ENCODE data around the gene FAM13C.
A peak's percentile ranks its signal among the peaks of the same experiment; 100 is the strongest.
"Not testable (repeated sequence)": the region's sequence is repeated elsewhere in the genome, so short reads cannot be mapped to it uniquely, and the experiment has no call there.

FAM13C gene

DNA sequence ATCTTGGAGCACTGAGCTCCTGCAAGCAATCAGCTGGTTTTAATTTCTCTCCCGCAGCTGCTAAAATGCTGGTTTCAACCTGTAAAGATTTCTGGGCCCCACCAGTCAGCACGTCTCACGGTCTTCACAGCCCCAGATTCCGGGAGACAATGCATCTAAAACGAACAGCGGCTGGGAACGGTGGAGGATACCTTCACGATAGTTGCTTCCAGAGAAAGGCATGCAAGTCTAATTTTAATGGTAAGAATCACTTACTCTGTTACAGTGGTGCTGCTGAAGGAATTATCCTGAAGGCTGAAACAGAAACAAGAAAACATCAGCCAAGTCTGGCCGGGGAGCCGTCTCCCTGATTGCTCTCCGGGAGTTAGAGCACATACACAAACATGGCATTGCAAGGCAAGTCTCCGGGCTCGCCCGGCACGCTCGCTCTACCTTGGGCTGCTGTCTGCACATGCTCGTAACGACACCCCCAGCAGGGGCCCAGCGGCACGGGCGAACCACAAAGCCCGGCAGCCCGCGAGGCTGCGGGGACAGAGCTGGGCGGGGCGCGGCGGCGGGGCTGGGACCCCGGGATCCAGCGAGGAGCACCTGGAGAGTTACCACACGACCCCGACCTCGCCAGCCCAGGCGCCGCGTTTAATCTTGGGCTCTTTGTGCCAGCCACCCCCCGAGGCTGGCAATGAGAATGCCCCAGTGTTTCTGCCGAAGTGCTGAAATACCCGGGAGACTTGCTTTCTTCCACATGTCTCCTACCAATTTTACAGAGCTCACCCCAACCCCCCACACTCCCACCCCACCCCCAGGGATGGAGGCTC is at the start of gene FAM13C:
TSS of gene FAM13C (minus strand) at position 406 of the 815 bp plus-strand sequence. CDS start at position 317, 89 bp downstream.
- peak; percentile 65 for DNase-seq

DNA sequence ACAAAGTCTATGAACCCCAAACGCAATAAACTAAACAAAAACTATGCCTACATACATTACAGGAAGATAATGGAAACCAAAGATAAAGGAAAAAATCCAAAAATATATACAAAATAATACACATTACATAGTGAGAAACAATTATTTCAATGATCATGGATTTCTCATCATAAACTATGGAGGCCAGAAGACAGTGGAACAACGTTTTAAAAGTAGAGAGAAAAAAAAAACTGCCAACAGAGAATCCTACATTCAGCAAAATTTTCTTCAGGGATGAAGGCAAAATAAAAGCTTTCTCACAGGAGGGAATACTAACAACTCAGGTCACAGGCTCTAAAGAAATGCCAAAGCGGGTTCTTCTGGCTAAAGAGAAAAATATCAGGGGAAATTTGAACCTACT is 42.9 kb upstream of the FAM13C start:
- no peak for DNase-seq

DNA sequence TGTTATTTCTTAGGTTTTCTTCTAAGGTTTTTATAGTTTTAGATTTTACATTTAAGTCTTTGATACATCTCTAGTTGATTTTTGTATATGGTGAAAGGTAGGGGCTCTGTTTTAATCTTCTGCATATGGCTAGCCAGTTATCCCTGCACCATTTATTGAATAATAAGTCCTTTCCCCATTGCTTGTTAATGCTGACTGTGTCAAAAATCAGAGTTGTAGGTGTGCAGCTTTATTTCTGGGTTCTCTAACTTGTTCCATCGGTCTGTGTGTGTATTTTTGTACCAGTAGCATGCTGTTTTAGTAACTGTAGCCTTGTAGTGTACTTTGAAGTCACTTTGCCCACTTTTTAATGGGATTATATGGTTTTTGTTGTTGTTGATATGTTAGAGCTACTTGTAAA is 37.9 kb upstream of the FAM13C start:
- no peak for DNase-seq

DNA sequence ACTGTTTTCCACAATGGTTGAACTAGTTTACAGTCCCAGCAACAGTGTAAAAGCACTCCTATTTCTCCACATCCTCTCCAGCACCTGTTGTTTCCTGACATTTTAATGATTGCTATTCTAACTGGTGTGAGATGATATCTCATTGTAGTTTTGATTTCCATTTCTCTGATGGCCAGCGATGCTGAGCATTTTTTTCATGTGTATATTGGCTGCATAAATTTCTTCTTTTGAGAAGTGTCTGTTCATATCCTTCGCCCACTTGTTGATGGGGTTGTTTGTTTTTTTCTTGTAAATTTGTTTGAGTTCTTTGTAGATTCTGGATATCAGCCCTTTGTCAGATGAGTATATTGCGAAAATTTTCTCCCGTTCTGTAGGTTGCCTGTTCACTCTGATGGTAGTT is 37.0 kb upstream of the FAM13C start:
- not testable (repeated sequence) for DNase-seq

GRCh38 chr10:59397961-59398360 is 35.6 kb upstream of the FAM13C start:
- peak; percentile 47 for DNase-seq

GRCh38 chr10:59395984-59396383 is 33.6 kb upstream of the FAM13C start:
- DNase-seq = no peak

DNA sequence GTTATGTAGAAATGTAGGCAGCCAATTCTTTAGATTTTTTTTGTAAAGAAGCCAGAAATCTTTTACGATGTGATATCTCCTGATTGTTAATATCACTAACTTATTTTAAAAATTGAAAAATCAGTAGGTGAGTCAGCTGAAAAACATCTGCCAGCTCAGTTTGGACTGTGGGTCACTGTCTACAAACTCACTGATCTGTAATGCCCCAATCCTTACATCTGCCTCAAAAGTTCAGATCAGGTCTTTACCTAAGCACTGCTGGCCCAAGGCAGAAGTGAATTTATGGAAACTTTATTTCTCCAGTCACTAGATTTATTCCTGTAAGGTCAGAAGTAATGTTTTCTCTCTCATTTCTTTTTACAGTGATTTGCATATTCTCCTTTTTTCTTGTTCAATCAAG is 31.0 kb upstream of the FAM13C start:
- peak; percentile 19 for DNase-seq

- DNase-seq = no peak
Observed at GRCh38 chr10:59391060-59391459, 28.7 kb upstream of the FAM13C start.

GRCh38 chr10:59388671-59388976 is 26.3 kb upstream of the FAM13C start:
- no peak for DNase-seq

DNA sequence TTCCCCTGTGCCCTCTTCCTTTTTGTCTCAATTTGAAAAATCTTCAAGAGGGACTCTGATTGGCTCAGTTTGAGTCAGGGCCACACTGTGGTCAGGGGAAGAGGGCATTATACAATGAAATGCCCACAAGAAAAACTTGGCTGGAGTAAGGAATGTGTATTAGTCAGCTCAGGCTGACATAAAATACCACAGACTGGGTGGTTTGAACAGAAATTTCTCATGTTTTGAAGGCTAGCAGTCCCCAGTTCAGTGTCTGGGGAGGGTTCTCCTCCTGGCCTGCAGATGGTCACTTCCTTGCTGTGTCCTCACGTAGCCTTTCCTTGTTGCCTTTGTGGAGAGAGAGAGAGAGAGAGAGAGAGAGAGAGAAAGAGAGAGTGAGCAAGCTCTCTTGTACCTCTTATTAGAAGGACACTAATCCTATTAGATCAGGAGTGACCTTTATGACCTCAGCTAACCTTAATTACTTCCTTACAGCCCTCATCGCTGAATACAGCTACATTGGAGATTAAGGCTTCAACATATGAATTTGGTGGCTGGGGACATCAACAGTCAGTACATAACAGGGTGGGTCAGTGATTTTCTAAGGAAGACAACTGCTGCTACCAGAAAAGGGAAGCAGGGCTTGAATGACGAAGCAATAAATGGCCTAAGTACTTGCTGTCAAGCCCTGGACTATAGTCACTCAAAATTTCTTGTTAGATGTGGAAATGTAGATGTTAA is 25.8 kb upstream of the FAM13C start:
- DNase-seq = peak; percentile 90

GRCh38 chr10:59384761-59385160 is 22.4 kb upstream of the FAM13C start:
- no peak for DNase-seq

- DNase-seq = no peak
Observed at GRCh38 chr10:59383908-59384307, 21.6 kb upstream of the FAM13C start.

DNA sequence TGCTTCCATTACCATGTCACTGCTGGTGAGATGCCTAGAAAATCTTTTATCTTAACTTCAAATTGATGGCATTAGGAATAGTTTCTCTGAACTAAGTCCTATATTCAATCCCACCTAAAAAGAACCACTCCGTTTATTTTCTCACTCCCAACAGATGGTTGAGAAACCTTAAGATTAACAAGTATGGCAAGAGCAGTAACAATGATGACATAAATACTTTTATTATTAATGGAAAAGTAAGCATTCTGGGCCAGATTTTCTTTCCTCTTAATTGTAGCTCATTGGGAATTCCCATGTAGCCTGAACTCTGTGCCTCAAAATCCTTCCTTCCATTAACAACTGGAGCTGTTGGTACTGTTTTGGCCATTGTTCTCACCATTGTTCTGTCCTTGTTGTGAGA is 21.1 kb upstream of the FAM13C start:
- DNase-seq = no peak

DNA sequence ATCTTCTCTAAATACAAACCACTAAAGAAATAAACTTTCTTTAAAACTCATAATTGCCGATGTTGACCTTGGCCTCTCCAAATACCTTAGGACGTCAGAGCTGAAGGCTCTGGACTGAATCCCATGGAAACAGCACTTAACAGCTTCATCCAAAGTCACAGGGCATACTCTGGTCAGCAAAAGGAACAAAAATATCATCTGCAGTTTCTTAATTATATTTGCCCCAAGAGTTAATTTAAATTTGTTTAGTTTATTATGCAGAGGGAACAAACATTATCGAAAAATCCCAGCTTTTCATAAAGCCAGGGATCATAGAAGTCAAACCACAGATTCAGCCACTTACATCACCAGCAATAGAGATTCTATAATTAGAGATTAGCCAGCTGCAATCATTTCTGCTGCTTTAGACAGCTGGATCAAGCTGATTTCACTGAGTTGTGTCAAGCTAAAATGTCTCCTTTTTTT is 20.5 kb upstream of the FAM13C start:
- DNase-seq = peak; percentile 17

DNA sequence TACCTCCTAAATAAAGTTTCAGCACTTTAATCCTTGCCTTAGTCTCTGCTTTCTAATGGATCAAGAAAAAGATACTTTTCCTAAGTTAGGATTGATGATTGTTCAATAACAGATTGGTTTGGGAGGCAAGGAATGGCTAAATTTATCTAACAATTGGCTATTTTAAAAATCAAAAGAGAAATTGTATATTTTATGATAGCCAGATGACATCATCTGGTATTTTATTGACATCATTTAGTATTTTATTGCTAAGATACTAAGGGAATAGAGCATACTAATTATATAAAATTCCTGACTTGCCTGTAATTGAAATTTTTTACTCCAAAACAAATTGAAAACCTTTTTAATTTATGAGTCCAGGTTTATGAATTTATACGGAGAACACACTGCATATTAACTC is 19.3 kb upstream of the FAM13C start:
- no peak for DNase-seq

DNA sequence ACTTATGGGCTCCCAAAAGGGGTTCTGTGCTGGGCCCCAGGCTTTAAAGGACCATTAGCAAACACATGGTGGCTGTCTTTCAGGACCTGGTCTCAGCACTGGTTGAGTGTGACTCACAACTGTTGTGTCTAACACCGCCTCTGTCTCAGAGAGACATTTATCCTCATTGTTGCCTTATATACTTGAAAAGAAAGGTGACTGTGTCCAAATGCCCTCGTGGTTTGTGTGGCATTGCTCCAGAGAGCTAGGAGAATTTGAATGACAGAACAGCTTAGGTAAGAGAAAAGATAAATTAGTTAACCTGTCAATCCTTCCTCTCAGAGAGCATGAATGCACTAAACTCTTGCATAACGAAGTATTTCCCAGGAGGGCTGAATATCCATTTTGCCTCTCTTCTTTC is 14.5 kb upstream of the FAM13C start:
- DNase-seq = no peak

- DNase-seq = peak; percentile 38
Observed at GRCh38 chr10:59375990-59376389, 13.6 kb upstream of the FAM13C start.

- no peak for DNase-seq
Observed at GRCh38 chr10:59374916-59375315, 12.6 kb upstream of the FAM13C start.

- DNase-seq = peak; percentile 61
Observed at GRCh38 chr10:59373071-59373470, 10.7 kb upstream of the FAM13C start.

- DNase-seq = peak; percentile 70
Observed at GRCh38 chr10:59372543-59372942, 10.2 kb upstream of the FAM13C start.

DNA sequence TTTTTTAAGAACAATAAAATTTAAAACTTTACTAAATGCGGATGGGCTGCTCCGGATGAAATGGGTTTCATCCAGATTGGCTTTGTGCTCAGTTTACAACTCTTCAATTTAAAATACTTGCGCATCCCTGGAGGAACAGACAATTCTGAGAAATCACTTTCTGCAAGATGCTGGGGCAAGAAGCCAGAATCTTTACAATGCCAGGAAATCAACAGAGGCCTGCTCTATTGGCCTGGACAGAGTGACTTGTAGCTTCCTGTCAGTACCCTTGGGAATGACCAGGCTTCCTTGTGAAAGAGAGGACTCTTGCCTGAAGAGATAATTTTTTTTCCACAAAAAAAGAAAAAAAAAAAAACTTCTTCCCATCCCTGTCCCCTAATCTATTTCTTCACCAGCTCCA is 3.9 kb upstream of the FAM13C start:
- DNase-seq = peak; percentile 25

DNA sequence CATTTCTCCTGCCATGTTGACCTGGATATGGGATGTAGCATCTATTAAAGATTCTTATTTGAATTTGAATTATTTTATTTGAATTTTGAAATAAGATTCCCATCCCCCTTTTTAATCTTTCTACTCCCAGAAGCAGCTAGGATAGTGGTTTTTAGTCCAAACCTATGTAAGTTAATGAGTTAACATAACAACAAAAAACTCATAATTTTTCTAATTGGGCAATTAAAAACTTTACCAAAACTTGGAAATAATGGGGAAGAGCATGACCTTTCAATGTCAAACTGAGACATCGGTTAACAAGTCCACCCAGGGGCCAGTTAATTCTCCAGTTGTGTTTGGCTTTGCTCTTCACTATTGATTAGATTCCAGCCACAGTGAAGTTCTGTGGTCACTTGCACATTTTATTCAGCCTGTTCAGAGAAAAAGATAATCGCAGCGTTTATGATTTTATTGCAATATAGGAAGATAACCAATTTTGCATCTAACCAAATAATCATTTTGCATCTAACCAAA is 1.2 kb upstream of the FAM13C start:
- DNase-seq = no peak

DNA sequence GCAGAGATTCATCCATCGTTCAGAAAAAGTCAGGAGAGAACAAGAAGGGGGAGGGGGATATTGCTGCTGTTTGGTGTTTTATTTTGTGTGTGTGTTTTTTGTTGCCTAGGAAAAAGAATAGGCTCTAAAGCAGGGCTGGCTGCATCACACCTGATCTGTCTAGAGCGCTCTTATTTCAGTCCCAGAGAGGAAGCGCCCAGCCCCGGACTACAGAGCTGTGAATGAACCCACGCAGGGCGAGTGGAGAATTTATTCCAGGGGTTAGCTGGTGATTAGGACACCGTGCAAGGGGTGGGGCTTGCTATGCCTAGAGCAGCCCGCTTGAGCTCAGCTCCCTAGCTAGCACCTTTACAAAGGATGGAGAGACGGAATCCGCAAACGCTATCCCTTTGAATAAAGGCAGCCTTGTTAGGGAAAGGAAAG is 621 bp upstream of the FAM13C start:
- DNase-seq = peak; percentile 41

DNA sequence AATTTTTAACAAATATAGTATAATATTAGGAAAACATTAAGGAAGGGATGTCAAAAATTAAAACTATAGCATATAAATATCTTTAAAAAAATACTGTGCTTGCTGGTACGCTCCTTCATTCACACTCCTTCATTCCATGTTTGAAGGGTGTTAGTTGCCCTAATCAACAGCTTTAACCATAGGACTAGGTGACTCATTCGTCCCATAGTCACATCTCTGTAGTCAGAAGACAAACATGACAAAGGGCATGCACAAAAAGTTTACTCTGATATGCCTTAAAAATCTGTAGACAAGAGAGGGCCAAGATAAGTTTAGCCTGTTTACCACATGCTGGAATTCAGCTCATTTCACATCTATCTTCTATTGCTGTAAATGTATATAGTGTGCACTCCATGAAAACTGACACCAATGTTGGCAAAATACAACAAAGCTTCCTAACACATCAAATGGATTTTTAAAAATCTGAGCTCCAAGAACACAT is 646 bp downstream of the FAM13C start:
- DNase-seq = peak; percentile 46

All from fibroblast of skin of right biceps (primary cell).